AG09309 (cell line): ENCODE results near the gene GLI3.

ENCODE experiments used
- DNase-seq: peaks from one replicate; pipeline ENCODE4 v3.0.0-alpha.2; 2010; ENCODE audit warnings: low read depth
- H3K4me3 ChIP-seq: 2 replicates; pipeline ENCODE4 v1.5.1; 2011; ENCODE audit warnings: mild to moderate bottlenecking, low read depth, low read length, moderate library complexity; ENCODE audit not compliant: control insufficient read depth
- TF ChIP-seq, protein P1 (sequence below): IDR thresholded peaks from 2 replicates; pipeline ENCODE4 v1.5.1; 2011; ENCODE audit warnings: mild to moderate bottlenecking, low read depth, low read length, inconsistent platforms; ENCODE audit not compliant: insufficient read depth, control insufficient read depth; ENCODE audit errors: missing control alignments

The GLI3 gene

GRCh38 chr7:42076870-42077269, 160.1 kb downstream of the GLI3 start:
- no peak overlapping the region for H3K4me3 ChIP-seq
- TF ChIP-seq, protein P1, sequence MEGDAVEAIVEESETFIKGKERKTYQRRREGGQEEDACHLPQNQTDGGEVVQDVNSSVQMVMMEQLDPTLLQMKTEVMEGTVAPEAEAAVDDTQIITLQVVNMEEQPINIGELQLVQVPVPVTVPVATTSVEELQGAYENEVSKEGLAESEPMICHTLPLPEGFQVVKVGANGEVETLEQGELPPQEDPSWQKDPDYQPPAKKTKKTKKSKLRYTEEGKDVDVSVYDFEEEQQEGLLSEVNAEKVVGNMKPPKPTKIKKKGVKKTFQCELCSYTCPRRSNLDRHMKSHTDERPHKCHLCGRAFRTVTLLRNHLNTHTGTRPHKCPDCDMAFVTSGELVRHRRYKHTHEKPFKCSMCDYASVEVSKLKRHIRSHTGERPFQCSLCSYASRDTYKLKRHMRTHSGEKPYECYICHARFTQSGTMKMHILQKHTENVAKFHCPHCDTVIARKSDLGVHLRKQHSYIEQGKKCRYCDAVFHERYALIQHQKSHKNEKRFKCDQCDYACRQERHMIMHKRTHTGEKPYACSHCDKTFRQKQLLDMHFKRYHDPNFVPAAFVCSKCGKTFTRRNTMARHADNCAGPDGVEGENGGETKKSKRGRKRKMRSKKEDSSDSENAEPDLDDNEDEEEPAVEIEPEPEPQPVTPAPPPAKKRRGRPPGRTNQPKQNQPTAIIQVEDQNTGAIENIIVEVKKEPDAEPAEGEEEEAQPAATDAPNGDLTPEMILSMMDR, result no peak
- DNase-seq, result no peak

GRCh38 chr7:42075418-42075817, 161.6 kb downstream of the GLI3 start:
- TF ChIP-seq, protein P1, result no peak
- no peak for DNase-seq
- no peak overlapping the region for H3K4me3 ChIP-seq

- no peak for DNase-seq
- TF ChIP-seq, protein P1, result no peak
- H3K4me3 ChIP-seq, result no peak overlapping the region
Observed at GRCh38 chr7:42074076-42074475, 162.9 kb downstream of the GLI3 start.

GRCh38 chr7:42071372-42072261, 165.4 kb downstream of the GLI3 start:
- TF ChIP-seq, protein P1, result peak; percentile 18
- peak; percentile 11 for DNase-seq
- H3K4me3 ChIP-seq, result no peak overlapping the region

DNA sequence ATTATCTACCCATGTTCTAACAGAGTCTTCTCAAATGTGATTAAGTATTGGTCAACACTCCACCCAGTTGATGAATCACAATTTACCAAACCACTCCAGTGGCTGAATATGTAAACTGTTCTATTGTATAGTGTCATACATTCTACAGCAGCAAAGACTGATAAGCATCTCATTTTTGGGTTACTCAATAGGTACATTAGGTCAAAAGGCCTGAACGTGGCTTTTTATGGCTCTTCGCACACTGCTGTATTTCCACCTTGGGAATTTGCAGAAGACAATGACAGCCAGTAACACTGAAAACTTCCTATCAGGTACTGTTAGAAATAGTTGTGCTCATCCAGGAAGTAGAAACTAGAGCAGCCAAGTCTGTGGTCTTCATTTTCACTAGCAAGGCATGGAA, 166.9 kb downstream of the GLI3 start:
- H3K4me3 ChIP-seq, result no peak overlapping the region
- TF ChIP-seq, protein P1, result no peak
- DNase-seq, result no peak

GRCh38 chr7:42069590-42069989, 167.4 kb downstream of the GLI3 start:
- DNase-seq, result no peak
- no peak overlapping the region for H3K4me3 ChIP-seq
- TF ChIP-seq, protein P1, result no peak
